Measurements from ENCODE around the gene SNX25.
"Not testable (repeated sequence)": the region's sequence is repeated elsewhere in the genome, so short reads cannot be mapped to it uniquely, and the experiment has no call there.

SNX25 gene

GRCh38 chr4:185209031-185209851 lies at the start of gene SNX25:
TSS of gene SNX25 (plus strand) at chr4:185209598. CDS start at chr4:185209827, 229 bp downstream.
- peak; percentile 79 for DNase-seq

GRCh38 chr4:185165605-185166063 lies 43.8 kb upstream of the SNX25 start:
- DNase-seq = no peak

- no peak for DNase-seq
Measured at GRCh38 chr4:185167234-185167633, 42.2 kb upstream of the SNX25 start.

- no peak for DNase-seq
Measured at GRCh38 chr4:185171373-185172071, 37.9 kb upstream of the SNX25 start.

GRCh38 chr4:185179488-185179887 lies 29.9 kb upstream of the SNX25 start:
- DNase-seq = no peak

- no peak for DNase-seq
Measured at GRCh38 chr4:185182239-185182638, 27.2 kb upstream of the SNX25 start.

- peak; percentile 78 for DNase-seq
Measured at GRCh38 chr4:185183622-185184281, 25.6 kb upstream of the SNX25 start.

- DNase-seq = no peak
Measured at GRCh38 chr4:185186769-185187168, 22.6 kb upstream of the SNX25 start.

- no peak for DNase-seq
Measured at GRCh38 chr4:185189606-185190305, 19.6 kb upstream of the SNX25 start.

- no peak for DNase-seq
Measured at GRCh38 chr4:185190306-185190856, 19.0 kb upstream of the SNX25 start.

- DNase-seq = no peak
Measured at GRCh38 chr4:185192059-185192458, 17.3 kb upstream of the SNX25 start.

GRCh38 chr4:185194924-185195888 lies 14.2 kb upstream of the SNX25 start:
- no peak for DNase-seq

GRCh38 chr4:185196437-185196836 lies 13.0 kb upstream of the SNX25 start:
- no peak for DNase-seq

GRCh38 chr4:185198189-185198588 lies 11.2 kb upstream of the SNX25 start:
- DNase-seq = not testable (repeated sequence)

- DNase-seq = peak; percentile 19
Measured at GRCh38 chr4:185201977-185202962, 7.1 kb upstream of the SNX25 start.

- DNase-seq = no peak
Measured at GRCh38 chr4:185202984-185203485, 6.4 kb upstream of the SNX25 start.

GRCh38 chr4:185203486-185204237 lies 5.7 kb upstream of the SNX25 start, which contains the start of gene CFAP97:
TSS of gene CFAP97 (minus strand) at chr4:185204000. CDS start at chr4:185191196, 12,804 bp downstream.
- DNase-seq = peak; percentile 76

GRCh38 chr4:185204238-185204910 lies 5.0 kb upstream of the SNX25 start:
- DNase-seq = no peak
